Endometrial microvascular endothelial cells (primary cell): ENCODE measurements around the gene BAIAP2L1. TPM values are rescaled to one million over a fixed set of nuclear protein-coding genes. Genes with fewer than 3 reads are reported as not detected.

Source experiments
- in situ Hi-C: cut with HindIII; loops from 2 replicates; pipeline ENCODE4 v1.10.0; 2017; ENCODE audit warnings: low sequenced_read_pairs, low pct_unique_long_range_greater_than_20kb; ENCODE audit errors: inconsistent ontology term
- total RNA-seq: library from RNA; depleted of rRNA; stranded (reverse); fragments of >200 nt; gene quantifications from one replicate; pipeline ENCODE4 v1.2.3, GENCODE V29; 2015; ENCODE audit errors: inconsistent ontology term

The BAIAP2L1 gene
- total RNA-seq, 1 donor from 2014 or later = 3.1 TPM

DNA sequence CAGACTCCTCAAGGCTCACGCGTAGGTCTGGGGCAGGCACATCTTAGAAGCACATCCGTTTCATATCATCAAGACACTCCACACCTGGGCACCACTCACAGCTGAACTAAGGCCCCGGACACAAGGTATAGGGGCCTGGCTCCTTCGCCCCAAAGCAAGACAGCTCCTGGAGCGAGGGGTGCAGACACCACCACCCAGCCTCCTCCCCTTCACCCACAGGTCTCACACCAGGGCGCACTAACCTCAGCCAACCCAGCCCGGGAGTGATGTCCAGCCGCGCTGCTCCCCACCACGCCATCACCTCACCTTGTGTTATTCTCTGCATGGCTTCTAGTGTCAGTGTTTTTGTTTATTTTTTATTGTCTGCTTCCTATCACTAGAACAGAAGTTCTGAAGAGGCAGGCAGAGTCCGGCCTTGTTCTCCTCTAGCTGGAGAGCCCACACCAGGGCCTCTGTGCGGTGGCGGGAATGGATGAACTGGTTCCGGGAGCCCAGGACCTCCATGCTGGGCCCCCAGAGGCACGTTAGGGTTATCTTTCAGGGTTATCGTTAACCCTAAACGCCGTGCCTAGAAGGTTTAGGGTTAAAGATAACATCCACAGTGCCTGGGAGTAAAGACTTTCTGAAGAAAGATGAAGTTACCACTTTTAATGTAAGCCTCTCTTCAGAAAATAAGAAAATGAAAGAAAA, 97.6 kb downstream of the BAIAP2L1 start:
- in situ Hi-C loops = no loop called here

DNA sequence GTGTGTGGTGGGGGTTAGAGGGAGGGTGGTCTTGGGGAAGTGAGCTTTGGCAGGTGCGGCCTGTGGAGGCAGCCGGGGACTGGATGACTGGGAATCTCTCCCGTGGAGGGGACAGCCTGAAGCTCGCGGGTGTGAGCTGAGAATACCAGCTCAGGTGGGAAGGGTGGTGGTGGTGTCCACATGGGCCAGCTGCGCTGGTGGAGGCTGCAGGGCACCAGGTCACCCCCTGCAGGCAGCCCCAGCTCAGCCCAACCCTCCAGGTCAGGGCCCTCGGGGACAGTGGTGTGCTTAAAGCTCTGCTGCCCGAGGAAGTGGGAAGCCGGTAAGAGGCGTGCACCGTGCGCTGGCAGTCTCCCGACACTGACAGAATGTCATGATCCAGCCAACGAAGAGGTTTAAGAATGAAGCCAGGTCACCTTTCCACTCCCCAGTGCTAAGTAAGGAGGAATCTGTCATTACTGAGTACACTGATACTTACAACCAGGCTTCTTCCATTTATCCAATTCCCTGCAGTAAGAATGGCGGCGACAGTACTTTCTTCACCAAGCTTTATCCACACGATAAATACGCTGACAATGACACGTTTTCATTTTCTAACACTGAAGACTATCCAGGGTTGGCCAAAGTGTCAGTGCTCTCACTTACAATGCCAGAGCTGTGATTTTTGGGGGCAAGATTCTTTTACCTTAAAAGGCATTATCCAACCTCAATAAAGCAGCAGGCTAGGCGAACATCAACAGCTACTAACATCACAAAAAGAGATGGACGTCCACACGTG, 99.0 kb downstream of the BAIAP2L1 start:
- in situ Hi-C loops = no loop called here

DNA sequence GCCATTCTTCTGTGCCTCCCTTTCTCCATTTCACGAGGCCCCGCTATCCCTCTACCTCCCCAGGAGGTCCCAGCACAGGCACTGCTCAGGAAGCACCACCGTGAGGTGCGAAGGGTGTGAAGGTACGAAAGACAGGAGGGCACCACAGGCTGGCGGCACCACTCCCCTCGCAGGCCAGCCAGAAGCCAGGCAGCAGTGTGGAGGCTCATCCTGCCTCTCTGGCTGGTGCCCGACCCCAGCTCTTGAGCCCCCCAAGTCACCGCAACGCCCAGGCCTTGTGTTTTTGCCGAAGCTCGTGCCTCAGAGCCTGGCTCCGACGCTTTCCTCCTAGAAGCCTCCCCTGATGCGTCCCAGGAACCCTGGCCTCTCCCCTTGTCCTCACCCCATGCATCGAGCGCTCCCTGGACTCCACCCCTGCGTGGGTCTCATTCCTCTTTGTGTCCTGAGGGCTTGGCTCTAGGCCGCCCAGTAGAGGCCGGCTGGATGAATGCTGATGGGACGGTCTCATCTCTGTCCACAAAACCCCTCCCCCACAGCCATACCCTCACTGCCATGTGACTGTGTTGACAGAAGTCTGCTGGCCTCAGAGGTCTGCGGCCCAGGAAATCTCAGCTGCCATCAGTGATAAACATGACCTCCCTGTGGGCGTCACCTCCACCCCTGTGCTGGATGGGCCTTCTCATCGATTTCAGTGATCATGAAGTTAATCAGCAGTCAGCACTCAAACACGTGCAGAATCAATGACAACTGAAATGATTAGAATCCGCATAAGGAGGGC, 100.1 kb downstream of the BAIAP2L1 start:
- in situ Hi-C loops = no loop called here

DNA sequence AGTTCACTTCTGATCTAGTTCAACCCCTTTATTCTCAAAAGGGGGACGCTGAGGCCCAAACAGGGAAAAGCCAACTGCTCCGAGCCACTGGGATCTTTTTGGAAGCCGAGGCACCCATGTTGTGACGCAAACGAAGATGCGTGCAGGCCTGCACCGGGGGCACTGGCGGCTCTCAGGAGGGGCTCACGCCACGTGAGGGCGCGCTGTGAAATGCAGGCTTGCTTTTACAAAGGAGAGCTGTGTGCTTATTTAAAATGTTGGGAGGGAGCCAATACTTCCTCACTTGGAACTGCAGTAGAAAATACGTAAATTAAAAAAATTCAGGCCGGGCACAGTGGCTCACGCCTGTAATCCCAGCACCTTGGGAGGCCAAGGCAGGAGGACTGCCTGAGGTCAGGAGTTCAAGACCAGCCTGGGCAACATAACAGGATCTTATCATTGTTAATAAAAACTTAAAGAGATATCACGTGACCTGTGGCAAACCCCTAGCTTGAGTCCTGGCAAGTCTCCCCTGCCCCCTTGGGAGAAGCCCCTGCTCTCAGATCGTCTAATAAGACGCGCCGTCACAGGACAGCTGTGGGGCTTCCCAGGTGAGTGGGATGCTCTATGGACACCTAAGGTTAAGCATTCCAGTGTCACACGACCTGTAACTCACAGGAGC, 103.1 kb downstream of the BAIAP2L1 start:
- in situ Hi-C loops = no loop called here

DNA sequence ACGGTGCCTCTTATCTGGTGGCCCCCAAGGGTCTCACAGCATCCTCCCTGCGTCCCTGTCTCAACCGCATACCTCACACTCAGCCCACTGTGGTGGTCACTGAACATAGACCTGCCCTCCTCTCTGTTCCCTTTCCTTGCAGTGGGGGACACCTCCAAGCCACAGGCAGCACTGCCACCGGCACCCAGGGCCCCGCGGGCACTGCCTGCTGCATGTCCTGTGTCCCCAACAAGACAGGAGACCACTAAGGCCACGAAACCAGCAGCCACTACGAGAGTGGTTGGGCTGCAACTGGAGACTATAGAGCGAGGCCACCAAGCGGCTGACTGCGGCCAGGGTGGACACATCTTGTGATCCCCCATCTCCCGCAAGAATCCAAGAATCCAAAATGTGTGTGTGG, 104.1 kb downstream of the BAIAP2L1 start:
- in situ Hi-C loops = no loop called here

DNA sequence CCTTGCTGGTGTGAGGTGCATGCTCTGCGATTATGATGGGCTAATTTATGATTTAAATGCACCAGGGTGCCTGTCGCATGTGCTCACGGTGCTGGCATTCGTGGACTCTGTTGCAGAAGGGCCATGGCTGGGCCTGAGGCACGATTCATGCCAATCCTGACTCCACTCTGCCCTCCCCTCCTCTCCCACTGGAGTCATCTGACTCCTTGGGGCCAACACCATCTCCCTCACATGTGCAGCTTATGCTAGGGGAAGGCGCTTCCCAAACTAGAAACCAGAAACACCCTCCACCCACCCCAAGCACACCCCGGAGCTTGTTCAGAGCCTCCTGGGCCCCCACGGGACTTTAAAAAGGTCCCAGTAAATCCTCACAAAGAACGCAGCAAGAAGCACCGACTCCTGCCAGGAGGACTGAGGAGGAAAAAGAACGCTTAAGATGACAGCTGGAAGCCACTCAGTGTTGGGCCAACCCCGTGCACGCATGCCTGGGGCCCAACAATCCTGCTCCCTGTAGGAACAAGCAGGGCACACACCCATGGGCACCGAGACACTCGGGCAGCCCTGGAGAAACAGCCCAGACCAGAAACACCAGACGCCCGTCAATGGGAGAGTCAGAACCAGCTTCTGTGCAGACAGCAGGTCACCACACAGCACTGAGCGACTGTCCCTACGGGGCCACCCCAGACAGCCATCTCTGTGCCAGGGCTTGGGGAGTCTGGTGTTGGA, 105.3 kb downstream of the BAIAP2L1 start:
- in situ Hi-C loops = no loop called here

DNA sequence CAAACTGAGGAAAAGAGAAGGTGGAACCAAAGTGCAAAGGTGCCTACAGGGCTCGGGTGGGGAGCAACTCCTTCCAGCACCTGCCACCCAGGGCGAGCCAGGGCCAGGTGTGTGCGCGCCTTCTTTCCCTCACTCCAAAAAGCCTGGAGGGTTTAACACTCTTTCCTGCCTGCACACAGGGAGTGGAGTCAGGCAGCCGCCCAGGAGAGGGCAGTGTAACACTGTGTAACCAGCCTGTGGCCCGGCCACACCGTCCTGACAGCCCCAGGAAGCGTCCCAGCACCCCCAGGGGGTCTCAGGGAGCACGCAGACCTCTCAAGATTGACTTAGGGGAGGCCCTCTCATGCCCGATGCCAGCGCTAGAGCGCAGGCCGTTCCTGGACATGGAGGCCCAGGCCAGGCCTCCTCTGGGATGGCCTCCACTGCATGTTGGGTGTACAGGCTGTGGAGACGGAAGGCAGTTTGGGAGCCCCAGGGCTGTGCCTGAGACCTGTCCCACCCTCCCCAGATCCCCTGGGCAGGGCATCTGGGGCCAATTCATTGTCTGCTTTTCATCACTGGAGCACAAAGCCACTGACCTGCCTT, 106.0 kb downstream of the BAIAP2L1 start:
- in situ Hi-C loops = no loop called here

DNA sequence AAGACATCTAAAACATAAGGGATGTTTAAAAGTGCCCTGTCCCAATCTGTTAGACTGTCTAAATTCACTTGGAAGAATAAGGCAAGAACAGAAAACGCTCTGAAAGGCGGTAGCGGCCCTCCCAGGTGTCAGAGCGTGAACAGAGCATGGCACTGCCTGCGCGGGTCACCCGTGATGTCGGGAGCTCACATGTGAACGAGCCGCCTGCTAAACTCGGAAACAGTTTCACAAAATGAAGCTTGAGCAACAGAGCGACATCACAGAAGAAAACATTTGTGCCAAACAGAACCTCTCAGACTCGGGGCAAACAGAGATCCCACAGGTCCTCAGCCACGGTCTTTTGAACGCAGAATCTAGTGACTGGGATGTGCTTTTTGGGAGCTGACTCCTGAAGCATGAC, 106.6 kb downstream of the BAIAP2L1 start:
- in situ Hi-C loops = no loop called here

DNA sequence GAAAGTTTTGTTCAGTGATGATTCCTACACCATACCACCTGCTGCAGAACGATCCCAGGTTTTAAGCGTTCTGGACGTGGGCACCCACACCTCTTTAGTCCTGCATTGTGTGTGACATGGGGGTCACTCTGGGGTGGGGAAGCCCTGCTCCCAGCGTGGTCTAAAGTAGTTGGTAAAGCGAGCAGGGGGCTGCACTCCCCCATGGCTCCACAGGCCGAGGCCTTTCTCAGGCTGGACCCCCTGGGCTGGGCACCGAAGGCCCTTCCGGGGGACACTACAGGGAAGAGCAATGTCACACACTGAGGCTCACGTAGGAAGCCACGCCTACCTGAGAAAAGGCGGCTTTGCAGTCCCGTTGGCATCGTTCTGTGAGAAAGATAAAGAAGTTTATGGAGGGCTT, 107.1 kb downstream of the BAIAP2L1 start:
- in situ Hi-C loops = no loop called here

DNA sequence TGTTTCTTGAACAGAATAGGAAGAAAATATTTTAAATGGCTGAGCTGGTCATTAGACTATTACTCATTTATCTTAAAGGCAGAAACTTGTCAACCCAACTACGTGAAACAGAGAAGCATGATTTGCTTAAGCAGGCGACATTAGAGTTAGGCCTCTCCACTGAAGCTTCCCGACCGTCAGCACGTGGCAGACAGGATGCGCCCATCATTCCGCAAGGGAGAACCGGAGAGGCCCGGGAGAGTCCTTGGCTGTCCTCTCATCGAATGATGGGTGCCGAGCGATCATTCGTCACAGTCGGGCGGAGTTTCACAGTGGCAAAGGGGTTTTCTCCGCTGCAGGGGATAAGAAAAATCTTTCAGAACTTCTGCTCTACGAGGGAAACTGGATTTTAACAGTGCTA, 107.6 kb downstream of the BAIAP2L1 start:
- in situ Hi-C loops = no loop called here

DNA sequence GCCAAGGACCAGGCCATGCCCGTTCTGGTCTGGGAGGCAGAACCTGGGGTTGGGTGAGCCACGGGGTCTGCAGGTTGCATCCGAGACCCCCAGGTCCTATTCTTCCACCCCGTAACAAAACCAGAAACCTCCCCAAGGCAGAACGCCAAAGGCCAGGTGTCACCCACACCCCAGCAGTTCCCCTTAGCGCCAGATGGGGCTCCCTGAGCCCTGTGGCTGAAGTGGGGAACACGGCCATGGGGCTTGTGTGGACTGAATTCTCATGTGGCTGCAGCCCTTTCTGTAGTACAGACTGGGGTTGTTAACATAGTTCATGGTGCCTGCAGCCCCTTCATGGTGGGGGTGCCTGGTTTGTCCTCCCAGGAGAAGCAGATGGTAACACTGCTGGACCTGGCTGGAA, 109.2 kb downstream of the BAIAP2L1 start:
- in situ Hi-C loops = no loop called here

DNA sequence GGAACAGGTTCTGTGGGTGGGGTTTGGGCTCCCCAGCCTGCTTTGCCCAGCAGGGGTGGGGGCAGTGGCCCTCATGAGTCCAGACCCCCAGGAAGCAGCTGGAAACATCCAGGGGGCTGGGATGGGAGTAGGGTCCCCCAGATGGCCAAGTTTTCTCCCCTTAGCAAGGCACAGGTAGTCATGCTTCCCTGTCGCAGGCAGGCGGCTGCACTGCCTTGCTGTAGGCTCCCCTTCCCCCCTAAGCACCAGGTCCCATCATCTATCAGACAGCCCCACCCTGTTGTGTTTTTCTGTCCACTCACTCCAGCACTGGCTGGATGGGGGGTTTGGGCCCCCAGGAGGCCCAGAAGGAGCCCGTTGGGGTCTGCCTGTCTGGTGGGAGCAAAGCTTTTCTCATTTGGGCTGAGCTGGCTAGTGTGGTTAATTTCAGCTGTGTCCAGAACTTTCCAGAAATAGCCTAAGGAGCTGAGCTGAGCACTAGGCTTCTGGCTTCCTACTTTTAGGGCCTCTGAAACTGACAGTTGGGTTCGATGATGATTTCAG, 111.5 kb downstream of the BAIAP2L1 start:
- in situ Hi-C loops = no loop called here

DNA sequence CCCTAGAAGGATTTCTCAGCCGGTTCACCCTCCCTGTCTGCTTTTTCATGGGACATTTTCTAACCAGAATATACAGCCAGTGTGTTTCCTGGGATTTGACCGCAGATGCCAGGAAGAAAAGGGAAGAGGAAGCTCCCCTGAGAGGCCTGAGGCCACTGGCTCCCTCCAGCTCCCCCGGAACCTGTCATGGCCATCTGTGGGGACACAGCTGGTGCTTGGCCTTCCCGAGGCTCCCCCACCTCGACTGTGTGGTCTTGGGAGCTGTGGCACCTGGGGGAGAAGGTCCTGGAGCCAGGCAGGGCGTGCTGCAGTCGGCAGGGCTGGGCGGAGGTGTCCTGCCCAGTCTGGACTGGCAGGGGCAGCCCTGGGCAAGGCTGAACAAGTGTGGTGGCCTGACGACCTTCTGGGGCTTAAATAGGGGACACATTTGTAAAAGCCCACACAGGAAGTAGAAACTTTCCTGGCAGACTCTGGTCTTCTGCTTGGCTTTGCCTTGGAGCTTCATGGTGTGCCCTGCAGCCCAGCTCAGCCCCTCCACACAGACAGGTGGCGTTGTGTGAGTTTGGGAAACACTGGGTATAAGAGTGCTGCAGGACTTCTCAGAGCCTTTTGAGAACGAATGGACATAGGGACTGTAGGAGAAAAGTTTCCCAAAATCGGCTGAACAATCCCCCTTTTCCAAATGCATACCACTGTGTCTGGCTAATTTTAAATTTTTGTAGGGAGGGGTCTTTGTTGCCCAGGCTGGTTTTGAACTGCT, 112.6 kb downstream of the BAIAP2L1 start:
- in situ Hi-C loops = no loop called here

DNA sequence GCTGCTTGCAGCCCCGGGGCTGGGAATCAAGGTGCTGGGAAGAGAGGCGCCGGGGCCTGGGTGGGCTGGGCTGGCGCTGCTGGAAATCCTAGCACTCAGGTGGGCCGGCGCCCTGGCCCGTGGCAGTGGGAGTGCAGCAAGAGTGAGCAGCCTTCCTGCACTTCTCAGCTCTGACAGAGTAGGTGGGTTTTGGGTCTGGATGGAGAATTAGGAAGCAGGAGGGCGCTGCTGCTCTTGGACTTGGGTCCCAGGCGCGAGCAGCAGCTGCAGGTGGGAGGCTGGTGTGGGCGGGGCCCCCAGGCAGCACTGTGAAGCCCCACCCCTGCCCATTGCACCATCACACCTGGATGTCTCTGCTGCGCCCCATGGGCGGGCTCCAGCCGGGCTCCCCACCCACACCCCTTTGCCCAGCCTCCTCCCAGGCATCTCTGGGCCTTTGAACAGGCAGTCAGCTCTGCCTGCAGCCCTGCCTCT, 113.4 kb downstream of the BAIAP2L1 start:
- in situ Hi-C loops = no loop called here

DNA sequence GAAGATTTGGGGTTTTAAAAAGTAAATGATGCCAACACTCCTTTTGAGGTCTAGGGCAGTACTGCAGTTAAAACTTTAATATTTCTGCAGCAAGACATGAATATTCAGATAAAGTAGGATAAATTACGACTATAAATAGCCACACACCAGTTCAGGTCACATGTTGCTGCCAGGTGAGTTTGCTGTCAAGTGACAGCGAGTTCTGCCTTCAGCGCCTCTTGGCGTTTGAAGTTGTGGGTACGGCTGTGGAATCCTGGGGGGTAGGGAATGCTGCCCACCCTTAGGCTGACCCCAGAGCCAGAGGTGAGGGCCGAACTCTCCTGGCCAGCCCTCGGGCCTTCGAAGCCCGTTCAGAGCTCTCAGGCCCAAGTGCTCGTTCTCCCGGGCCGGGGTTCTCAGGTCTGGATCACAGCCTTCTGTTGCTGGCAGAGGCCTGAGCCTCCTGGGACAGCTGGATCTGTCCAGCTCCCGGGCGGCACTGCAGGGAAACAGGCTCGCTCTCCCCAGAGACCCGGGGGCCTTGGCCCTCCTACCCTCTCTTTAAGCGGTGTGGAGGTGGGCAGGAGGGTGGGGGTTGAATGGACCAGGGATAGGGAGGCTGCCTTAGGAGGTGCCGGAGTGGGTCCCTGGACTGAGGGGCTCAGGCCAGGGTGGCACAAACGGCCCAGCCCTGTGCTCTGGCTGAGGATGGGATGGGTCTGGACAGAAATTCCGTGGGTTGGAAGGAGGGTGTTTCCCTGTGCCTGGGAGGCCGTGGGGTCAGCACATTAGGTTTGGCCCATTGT, 114.0 kb downstream of the BAIAP2L1 start:
- in situ Hi-C loops = no loop called here

DNA sequence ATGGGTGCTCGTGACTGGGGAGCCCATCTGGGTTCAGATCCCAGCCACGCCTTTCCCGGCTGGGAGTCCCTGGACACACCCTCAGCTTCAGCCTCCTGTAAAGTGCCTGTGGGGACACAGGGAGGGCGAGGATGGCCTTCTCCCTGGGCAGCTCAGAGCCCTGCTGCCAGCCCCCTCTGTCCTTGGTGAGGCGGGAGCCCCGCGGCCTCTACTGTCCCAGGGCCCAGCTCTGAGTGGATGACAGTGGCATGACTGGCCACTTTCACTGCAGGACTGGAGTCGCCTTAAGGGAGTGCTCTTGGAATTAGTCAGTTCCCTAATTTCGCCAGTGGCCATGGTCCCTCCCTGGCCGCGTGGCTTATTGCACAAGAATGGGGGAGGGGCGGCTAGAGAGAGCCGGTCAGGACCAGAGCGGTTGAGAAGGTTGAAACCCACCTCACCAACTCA, 114.8 kb downstream of the BAIAP2L1 start:
- in situ Hi-C loops = no loop called here
